ENCODE results near the gene MYOM1. TPM values are rescaled to one million over a fixed set of nuclear protein-coding genes. Genes with fewer than 3 reads are reported as not detected.

Gene MYOM1
- total RNA-seq, 1 donor from 2014 or later = 0.46 TPM

DNA sequence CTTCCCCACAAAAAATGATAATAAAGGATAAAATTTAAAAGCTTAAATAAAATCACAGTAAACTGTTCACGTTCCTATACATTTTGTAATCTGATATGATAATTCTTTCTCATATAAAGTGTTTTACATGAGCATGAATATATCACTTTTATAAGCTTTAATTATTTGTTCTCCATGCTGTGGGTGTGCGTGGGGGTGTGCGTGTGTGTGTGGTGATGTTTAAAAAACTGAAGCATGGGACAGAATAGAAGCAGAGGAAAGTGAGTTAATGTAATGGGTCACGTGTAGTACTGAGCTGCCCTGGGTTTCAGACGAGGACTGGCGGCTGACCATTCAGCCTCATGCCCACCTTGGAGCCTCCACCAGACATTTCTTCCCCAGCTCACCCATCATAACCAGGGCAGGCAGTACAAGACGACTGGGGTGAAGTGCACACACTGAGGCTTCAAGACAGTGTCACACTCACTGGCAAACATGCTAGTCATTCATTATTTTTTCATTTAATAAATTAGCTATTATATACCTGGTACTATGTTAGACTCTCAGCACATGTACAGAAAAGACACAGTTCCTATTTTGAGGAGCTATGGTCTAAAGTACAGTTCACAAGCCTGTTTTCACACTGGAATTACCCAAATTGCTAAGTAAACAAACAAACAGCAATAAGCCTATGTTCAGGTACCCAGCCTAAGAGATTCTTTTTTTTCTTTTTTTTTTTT is 109.6 kb downstream of the MYOM1 start:
- DNase-seq (ENCODE audit: extremely low spot score, unreplicated experiment) = no peak
- H3K36me3 Mint-ChIP-seq (ENCODE audit: unreplicated experiment) = no peaks in the 10 kb centered on the region
- H3K9me3 Mint-ChIP-seq (ENCODE audit: unreplicated experiment) = no peaks in the 10 kb centered on the region
- H3K27ac Mint-ChIP-seq (ENCODE audit: unreplicated experiment) = no peak overlapping the region
- TF ChIP-seq, protein P1, sequence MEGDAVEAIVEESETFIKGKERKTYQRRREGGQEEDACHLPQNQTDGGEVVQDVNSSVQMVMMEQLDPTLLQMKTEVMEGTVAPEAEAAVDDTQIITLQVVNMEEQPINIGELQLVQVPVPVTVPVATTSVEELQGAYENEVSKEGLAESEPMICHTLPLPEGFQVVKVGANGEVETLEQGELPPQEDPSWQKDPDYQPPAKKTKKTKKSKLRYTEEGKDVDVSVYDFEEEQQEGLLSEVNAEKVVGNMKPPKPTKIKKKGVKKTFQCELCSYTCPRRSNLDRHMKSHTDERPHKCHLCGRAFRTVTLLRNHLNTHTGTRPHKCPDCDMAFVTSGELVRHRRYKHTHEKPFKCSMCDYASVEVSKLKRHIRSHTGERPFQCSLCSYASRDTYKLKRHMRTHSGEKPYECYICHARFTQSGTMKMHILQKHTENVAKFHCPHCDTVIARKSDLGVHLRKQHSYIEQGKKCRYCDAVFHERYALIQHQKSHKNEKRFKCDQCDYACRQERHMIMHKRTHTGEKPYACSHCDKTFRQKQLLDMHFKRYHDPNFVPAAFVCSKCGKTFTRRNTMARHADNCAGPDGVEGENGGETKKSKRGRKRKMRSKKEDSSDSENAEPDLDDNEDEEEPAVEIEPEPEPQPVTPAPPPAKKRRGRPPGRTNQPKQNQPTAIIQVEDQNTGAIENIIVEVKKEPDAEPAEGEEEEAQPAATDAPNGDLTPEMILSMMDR (IDR thresholded peaks at IDR 0.05) = no peak
- no peak overlapping the region for H3K4me3 Mint-ChIP-seq (ENCODE audit: unreplicated experiment)
- H3K4me1 Mint-ChIP-seq (ENCODE audit: unreplicated experiment) = peaks cover 4% of the 10 kb centered on the region
- no peaks in the 10 kb centered on the region for H3K27me3 Mint-ChIP-seq (ENCODE audit: unreplicated experiment)

DNA sequence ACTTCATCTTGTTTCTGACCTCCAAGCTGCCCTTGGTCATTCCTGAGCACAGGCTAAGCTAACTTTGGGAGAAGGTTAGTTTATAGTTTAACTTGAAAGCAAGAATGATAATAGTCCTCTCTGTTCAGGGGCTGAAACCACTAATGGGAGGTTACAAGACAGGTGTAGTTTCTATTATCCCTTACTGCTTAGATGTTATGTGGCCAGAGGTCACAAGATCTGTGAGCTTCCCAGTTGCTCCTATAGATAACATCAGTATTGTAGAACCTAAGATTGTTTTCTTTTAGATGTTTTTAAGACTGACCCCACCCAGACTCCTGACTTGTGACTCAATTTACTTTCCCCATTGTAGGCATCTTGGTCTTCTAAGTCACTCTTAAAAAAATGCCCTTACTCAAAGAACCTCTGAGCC is 112.0 kb downstream of the MYOM1 start:
- Mint-ChIP-seq H3K4me3 (ENCODE audit: unreplicated experiment) (no peak overlapping the region), H3K27me3 (ENCODE audit: unreplicated experiment) (no peaks in the 10 kb centered on the region), H3K36me3 (ENCODE audit: unreplicated experiment) (no peaks in the 10 kb centered on the region), H3K4me1 (ENCODE audit: unreplicated experiment) (peaks cover 17% of the 10 kb centered on the region), H3K9me3 (ENCODE audit: unreplicated experiment) (no peaks in the 10 kb centered on the region), H3K27ac (ENCODE audit: unreplicated experiment) (no peak overlapping the region)
- TF ChIP-seq, protein P1 (IDR thresholded peaks at IDR 0.05) = no peak
- DNase-seq (ENCODE audit: extremely low spot score, unreplicated experiment) = no peak

DNA sequence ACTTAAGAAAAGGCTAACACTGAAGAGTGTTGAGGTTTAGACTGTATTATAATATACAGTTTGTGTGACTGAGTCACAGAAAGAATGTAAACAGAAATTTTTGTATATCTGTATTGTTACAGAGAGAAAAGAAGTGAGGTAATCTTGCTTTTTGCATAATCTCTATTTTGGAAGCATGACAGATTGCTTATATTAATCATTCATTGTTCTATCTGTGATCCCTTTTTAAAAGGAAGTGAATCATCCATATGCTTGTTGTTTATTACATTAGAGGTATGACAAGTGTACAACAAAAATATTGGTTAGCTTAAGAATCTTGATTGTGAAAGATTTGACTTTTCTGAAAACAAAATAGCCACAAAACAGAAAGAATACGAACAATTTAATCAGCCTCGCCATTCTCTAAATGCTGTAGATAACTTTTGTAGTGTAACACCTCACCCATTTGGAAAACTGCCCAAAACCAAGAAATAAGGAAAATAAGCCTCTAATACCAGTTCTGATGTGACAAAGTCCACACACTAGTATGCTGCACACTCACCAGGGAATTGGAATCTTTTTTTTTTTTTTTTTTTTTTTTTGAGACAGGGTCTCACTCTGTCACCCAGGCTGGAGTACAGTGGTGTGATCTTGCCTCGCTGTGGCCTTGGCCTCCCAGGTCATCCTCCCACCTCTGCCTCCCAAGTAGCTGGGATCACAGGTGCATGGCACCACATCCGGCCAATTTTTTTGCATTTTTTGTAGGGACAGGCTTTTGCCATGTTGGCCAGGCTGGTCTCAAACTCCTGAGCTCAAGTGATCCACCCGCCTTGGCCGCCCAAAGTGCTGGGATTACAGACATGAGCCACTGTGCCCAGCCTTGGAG is 115.3 kb downstream of the MYOM1 start:
- Mint-ChIP-seq H3K27me3 (ENCODE audit: unreplicated experiment) (no peaks in the 10 kb centered on the region), H3K4me3 (ENCODE audit: unreplicated experiment) (no peak overlapping the region), H3K27ac (ENCODE audit: unreplicated experiment) (no peak overlapping the region), H3K36me3 (ENCODE audit: unreplicated experiment) (no peaks in the 10 kb centered on the region), H3K9me3 (ENCODE audit: unreplicated experiment) (no peaks in the 10 kb centered on the region), H3K4me1 (ENCODE audit: unreplicated experiment) (peaks cover 13% of the 10 kb centered on the region)
- TF ChIP-seq, protein P1 (IDR thresholded peaks at IDR 0.05) = no peak
- DNase-seq (ENCODE audit: extremely low spot score, unreplicated experiment) = no peak

DNA sequence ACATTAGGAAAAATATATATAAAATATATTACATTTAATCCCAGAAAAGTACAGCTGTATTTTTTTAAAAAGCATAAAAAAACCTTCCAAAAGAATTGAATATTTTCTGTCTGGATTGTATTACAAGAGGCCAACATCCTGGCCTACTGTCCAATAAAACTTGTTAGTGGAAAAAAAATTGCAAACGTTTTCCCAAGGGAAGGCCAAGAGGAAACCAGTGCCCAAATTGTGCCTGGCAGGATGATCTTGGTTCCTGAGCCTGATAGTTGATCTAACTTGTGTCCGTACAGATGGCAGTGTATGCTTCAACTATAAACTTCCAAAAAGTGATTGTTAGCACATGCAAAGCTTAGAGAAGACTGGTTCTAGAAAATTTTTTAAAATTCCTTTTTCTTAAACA is 116.2 kb downstream of the MYOM1 start:
- DNase-seq (ENCODE audit: extremely low spot score, unreplicated experiment) = no peak
- Mint-ChIP-seq H3K4me1 (ENCODE audit: unreplicated experiment) (peaks cover 13% of the 10 kb centered on the region), H3K36me3 (ENCODE audit: unreplicated experiment) (no peaks in the 10 kb centered on the region), H3K27ac (ENCODE audit: unreplicated experiment) (no peak overlapping the region), H3K9me3 (ENCODE audit: unreplicated experiment) (no peaks in the 10 kb centered on the region), H3K4me3 (ENCODE audit: unreplicated experiment) (no peak overlapping the region), H3K27me3 (ENCODE audit: unreplicated experiment) (no peaks in the 10 kb centered on the region)
- TF ChIP-seq, protein P1 (IDR thresholded peaks at IDR 0.05) = no peak

DNA sequence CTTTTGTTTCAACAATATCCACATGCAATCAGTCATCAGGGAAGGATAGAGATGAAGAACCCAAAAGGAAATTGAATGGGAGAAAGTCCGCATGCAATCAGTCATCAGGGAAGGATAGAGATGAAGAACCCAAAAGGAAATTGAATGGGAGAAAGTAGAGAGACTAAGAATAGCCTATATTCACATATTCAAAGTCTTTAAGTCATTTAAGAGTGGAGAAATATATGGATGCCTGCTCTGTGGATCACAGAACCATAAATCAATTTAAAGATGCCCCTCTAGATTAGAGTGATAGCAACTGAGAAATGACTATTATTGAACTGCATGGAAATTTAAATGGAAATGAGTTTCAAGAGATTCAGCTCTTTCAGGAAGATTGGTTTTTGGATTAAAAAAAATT is 116.8 kb downstream of the MYOM1 start:
- H3K27me3 Mint-ChIP-seq (ENCODE audit: unreplicated experiment) = no peaks in the 10 kb centered on the region
- no peak for DNase-seq (ENCODE audit: extremely low spot score, unreplicated experiment)
- H3K36me3 Mint-ChIP-seq (ENCODE audit: unreplicated experiment) = no peaks in the 10 kb centered on the region
- TF ChIP-seq, protein P1 (IDR thresholded peaks at IDR 0.05) = no peak
- H3K4me1 Mint-ChIP-seq (ENCODE audit: unreplicated experiment) = peaks cover 13% of the 10 kb centered on the region
- H3K27ac Mint-ChIP-seq (ENCODE audit: unreplicated experiment) = no peak overlapping the region
- H3K4me3 Mint-ChIP-seq (ENCODE audit: unreplicated experiment) = no peak overlapping the region
- no peaks in the 10 kb centered on the region for H3K9me3 Mint-ChIP-seq (ENCODE audit: unreplicated experiment)

All from osteocyte (in vitro differentiated cells).